Superior temporal gyrus (tissue), 1 donor: ENCODE measurements around the gene FAM83D.

ENCODE experiments used
- DNase-seq: peaks from one replicate; pipeline ENCODE4 v3.0.0-alpha.2; 2016; ENCODE audit errors: extremely low spot score

FAM83D gene

GRCh38 chr20:38894091-38894847 lies 31.9 kb upstream of the FAM83D start:
- no peak for DNase-seq

- DNase-seq, result no peak
Observed at GRCh38 chr20:38895098-38895949, 30.9 kb upstream of the FAM83D start.

DNA sequence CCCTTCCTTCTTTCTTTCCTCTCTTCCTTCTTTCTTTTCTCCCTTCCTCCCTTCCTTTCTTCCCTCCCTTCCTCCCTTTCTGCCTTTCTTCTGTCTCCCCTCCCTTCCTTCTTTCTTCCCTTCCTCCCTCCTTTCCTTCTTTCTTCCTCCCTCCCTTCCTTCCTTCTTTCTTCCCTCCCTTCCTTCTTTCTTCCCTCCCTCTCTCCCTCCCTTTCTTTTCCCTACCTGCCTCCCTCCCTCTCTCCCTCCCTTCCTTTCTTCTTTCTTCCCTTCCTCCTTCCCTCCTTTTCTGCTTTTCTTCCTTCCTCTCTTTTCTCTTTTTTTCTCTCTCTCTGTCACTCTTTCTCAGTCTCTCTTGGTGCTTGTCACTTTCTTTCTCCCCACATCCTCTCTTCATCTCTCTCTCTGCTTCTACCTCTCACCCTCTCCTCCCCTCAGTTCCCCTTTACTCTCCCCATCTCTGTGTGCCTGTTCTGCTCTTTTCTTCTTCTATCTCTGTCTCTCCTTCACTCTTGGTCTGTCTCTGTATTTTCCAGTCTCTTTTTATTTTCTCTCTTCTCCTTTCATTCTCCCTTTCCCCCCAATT lies 30.1 kb upstream of the FAM83D start:
- no peak for DNase-seq

GRCh38 chr20:38897267-38897666 lies 28.9 kb upstream of the FAM83D start:
- no peak for DNase-seq

GRCh38 chr20:38900606-38901005 lies 25.6 kb upstream of the FAM83D start:
- DNase-seq, result no peak

- no peak for DNase-seq
Observed at GRCh38 chr20:38902601-38903000, 23.6 kb upstream of the FAM83D start.

DNA sequence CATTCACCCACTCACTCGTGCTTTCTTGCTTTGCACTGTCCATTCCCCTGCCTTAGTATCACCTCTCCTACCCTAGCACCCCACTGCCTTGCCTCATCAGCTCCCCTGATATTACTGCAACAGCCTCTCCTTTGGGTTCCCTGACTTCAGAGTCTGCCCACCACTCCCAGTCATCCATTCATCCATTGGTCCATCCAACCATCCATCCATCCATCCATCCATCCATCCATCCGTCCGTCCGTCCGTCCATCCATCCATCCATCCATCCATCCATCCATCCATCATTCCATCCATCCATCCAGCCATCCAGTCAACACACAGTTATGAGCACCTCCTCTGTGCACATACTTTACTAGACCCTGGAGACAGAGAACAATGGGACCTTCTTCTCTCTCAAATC lies 22.9 kb upstream of the FAM83D start:
- no peak for DNase-seq

DNA sequence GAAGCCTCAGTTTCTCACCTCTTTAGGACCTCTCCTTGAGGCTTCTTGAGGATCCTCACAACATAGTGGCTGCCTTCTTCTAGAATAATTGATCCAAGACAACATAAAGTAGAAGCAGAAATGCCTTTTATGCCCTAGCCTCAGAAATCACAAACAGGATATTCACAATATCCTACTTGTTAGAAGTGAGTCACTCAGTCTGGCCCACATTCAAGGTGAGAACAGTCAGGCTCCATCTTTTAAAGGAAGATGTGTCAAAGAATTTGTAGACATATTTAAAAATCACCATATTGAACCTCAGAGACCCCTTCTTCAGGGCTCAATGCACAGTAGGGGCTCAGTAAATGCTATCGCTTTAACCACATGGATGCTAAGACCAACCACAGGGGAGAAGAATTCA lies 20.8 kb upstream of the FAM83D start:
- no peak for DNase-seq

- no peak for DNase-seq
Observed at GRCh38 chr20:38907918-38908677, 18.1 kb upstream of the FAM83D start.

DNA sequence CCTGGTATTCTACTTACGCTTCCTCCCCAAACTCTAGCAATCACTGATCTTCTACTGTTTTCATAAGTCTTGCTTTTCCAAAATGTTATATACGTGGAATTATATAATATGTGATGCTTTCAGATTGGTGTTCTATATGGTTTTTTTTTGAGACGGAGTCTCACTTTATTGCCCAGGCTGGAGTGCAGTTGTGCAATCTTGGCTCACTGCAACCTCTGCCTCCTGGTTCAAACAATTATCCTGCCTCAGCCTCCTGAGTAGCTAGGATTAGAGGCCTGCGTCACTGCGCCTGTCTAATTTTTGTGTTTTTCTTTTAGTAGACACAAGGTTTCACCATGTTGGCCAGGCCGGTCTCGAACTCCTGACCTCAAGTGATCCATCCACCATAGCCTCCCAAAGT lies 10.9 kb upstream of the FAM83D start:
- DNase-seq, result no peak

DNA sequence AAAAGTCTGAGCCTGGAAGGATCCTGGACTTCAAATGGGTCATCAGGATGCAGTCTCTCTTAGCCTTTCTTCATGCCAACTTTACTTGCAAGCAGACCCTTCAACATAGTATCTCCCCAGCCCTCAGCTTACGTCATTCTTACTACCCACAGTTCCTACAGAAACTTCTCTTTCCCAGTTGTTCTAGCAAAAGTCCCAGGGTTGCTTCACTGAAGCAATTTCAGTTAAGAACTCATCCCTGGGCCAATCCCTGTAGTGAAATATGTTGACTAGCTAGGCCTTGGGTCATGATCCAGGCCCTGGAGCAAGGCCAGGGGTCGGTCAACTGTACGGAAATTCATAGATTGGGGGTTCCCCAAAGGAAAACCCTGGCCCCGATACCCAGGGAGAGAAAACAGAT lies 8.6 kb upstream of the FAM83D start:
- DNase-seq, result no peak

DNA sequence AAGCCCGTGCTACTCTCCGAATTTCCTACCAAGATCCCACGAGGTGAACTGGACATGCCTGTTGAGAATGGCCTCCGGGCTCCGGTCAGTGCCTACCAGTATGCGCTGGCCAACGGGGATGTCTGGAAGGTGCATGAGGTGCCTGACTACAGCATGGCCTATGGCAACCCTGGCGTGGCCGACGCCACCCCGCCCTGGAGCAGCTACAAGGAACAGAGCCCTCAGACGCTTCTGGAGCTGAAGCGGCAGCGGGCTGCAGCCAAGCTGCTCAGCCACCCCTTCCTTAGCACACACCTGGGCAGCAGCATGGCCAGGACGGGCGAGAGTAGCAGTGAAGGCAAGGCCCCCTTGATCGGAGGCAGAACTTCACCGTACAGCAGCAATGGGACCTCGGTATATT lies 8.0 kb upstream of the FAM83D start:
- no peak for DNase-seq

DNA sequence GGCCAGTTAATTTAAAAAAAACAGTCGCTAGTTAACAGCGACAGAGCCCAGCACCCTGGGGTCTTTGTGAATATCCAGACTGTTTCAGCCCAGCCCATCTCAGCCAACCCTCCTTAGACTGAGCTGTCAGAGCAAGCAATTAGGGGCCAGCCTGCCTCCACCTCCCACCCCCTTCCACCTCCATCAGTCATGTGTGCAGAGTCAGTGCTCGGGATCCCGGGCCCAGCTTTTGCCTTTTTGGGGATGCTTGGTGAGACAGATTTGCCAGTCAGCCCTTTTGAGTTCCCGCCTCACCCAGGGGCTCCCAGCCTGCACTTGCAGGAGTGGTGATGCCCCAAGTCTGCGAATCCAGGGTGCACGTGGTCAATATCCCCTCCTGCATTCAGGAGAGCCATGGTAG lies 6.5 kb upstream of the FAM83D start:
- no peak for DNase-seq

GRCh38 chr20:38920411-38920810 lies 5.8 kb upstream of the FAM83D start:
- DNase-seq, result no peak

- no peak for DNase-seq
Observed at GRCh38 chr20:38920851-38921250, 5.4 kb upstream of the FAM83D start.

DNA sequence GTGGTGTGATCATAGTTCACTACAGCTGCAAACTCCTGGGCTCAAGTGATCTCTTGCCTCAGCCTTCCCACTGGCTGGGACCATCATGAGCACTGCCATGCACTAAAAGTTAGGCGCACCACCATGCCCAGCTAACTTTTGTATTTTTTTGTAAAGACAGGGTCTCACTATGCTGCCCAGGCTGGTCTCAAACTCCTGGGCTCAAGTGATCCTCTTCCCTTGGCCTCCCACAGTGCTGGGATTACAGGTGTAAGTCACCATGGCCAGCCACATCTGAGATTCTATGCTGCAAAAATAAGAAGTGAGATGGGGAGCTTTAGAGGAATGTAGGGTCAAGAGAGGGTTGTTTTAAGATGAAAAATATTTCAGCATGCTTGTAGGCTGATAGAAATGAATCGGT lies 1.5 kb upstream of the FAM83D start:
- DNase-seq, result no peak

GRCh38 chr20:38926934-38927616 lies 858 bp downstream of the FAM83D start:
- DNase-seq, result no peak

GRCh38 chr20:38927902-38928578 lies 1.8 kb downstream of the FAM83D start:
- no peak for DNase-seq

DNA sequence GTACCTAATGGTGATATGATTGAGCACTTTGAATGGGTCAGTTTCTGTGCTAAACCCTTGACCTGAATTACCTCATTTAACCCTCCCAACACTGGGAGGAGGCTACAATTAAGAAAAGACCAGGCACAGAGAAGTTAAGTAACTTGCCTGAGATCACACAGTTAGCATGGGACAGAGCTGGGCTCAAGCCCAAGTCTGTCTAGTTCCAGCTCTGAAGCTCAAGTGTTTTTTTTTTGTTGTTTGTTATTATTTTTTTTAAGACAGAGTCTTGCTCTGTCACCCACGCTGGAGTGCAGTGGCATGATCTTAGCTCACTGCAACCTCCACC lies 4.0 kb downstream of the FAM83D start:
- no peak for DNase-seq

GRCh38 chr20:38931984-38932383 lies 5.8 kb downstream of the FAM83D start:
- no peak for DNase-seq
